OCI-LY1 (cell line): ENCODE measurements around the gene PCDHB13.
"Not testable (repeated sequence)": the region's sequence is repeated elsewhere in the genome, so short reads cannot be mapped to it uniquely, and the experiment has no call there.

Experiments
- H2AFZ ChIP-seq: fragments of 200-600 bp; sonication (generic), shearing (Covaris generic); 2 replicates; pipeline ENCODE4 v1.6.0; 2014; ENCODE audit warnings: antibody characterized with exemption, mild to moderate bottlenecking, low read length
- H3F3A ChIP-seq: fragments of 200-600 bp; sonication (generic), shearing (Covaris generic); 2 replicates; pipeline ENCODE4 v1.6.0; 2014; ENCODE audit warnings: mild to moderate bottlenecking, antibody characterized with exemption, low read length, moderate library complexity; ENCODE audit not compliant: insufficient read depth
- H3K27ac ChIP-seq: fragments of 200-600 bp; sonication (generic); 2 replicates; pipeline ENCODE4 v1.5.1; 2014; ENCODE audit warnings: low read length, mixed run types, mild to moderate bottlenecking, low read depth; ENCODE audit not compliant: poor library complexity, severe bottlenecking
- H3K27me3 ChIP-seq: fragments of 200-600 bp; sonication (generic); 2 replicates; pipeline ENCODE4 v1.6.0; 2014; ENCODE audit warnings: antibody characterized with exemption, mild to moderate bottlenecking, low read length, moderate library complexity; ENCODE audit not compliant: insufficient read depth
- H3K36me3 ChIP-seq: fragments of 200-600 bp; sonication (generic); 2 replicates; pipeline ENCODE4 v1.6.1; 2014; ENCODE audit warnings: mild to moderate bottlenecking, antibody characterized with exemption, low read length, moderate library complexity, mixed read lengths; ENCODE audit not compliant: insufficient read depth
- H3K4me1 ChIP-seq: fragments of 200-600 bp; sonication (generic); 2 replicates; pipeline ENCODE4 v1.5.1; 2014; ENCODE audit warnings: mild to moderate bottlenecking, low read length, moderate library complexity; ENCODE audit not compliant: insufficient read depth, severe bottlenecking
- H3K4me2 ChIP-seq: fragments of 200-600 bp; sonication (generic), shearing (Covaris generic); 2 replicates; pipeline ENCODE4 v1.6.1; 2014; ENCODE audit warnings: low read length
- H3K4me3 ChIP-seq: fragments of 200-600 bp; sonication (generic); 2 replicates; pipeline ENCODE4 v1.5.1; 2014; ENCODE audit warnings: low read length, low read depth, mild to moderate bottlenecking, mixed read lengths; ENCODE audit not compliant: poor library complexity, severe bottlenecking
- H3K79me2 ChIP-seq: fragments of 200-600 bp; shearing (Covaris generic); 2 replicates; pipeline ENCODE4 v1.6.1; 2016; ENCODE audit warnings: mixed run types, low read length, mixed read lengths; ENCODE audit not compliant: insufficient read depth
- H3K9ac ChIP-seq: fragments of 200-600 bp; sonication (generic), shearing (Covaris generic); 2 replicates; pipeline ENCODE4 v1.6.1; 2014; ENCODE audit warnings: mild to moderate bottlenecking, low read length, mixed read lengths
- H3K9me2 ChIP-seq: fragments of 200-600 bp; sonication (generic), shearing (Covaris generic); 2 replicates; pipeline ENCODE4 v1.6.1; 2014; ENCODE audit warnings: low read depth, mild to moderate bottlenecking, low read length, mixed read lengths
- H3K9me3 ChIP-seq: fragments of 200-600 bp; shearing (Covaris generic); 2 replicates; pipeline ENCODE4 v1.6.1; 2014; ENCODE audit warnings: low read length, mixed read lengths
- H4K20me1 ChIP-seq: fragments of 200-600 bp; sonication (generic), shearing (Covaris generic); 2 replicates; pipeline ENCODE4 v1.6.0; 2016; ENCODE audit warnings: mild to moderate bottlenecking, low read length; ENCODE audit not compliant: insufficient read depth
- CTCF ChIP-seq: fragments of 200-600 bp; sonication (generic), shearing (Covaris generic); IDR thresholded peaks from 2 replicates; pipeline ENCODE4 v1.5.1; 2017; ENCODE audit warnings: mild to moderate bottlenecking, antibody characterized with exemption, low read length, moderate library complexity, mixed read lengths
- EZH2 ChIP-seq: fragments of 200-600 bp; sonication (generic), shearing (Covaris generic); IDR thresholded peaks from 2 replicates; pipeline ENCODE4 v1.8.0; 2017; ENCODE audit warnings: borderline replicate concordance, mixed run types, mild to moderate bottlenecking, antibody characterized with exemption, low read length, moderate library complexity, mixed read lengths

PCDHB13 gene

GRCh38 chr5:141192110-141192725 is 21.5 kb upstream of the PCDHB13 start, which contains the start of gene PCDHB10:
Gene PCDHB10, plus strand, starts transcription at chr5:141192353. Its CDS starts 200 bp downstream, at chr5:141192553.
- no peaks in the 10 kb centered on the region for H3K36me3 ChIP-seq
- no peaks in the 10 kb centered on the region for H3K4me1 ChIP-seq
- no peak within 1 kb of the TSS for H3K4me3 ChIP-seq
- H4K20me1 ChIP-seq = no peaks in the 10 kb centered on the region
- H3F3A ChIP-seq = no peaks in the 10 kb centered on the region
- no peaks in the 10 kb centered on the region for H3K27me3 ChIP-seq
- TF ChIP-seq CTCF (peak; percentile 85), EZH2 (no peak)
- no peaks in the 10 kb centered on the region for H3K79me2 ChIP-seq
- H3K9me3 ChIP-seq = peaks cover 3% of the 10 kb centered on the region; the same call in 1 of the 2 replicates
- no peak within 1 kb of the TSS for H2AFZ ChIP-seq
- H3K27ac ChIP-seq = no peak within 1 kb of the TSS
- no peak within 1 kb of the TSS for H3K4me2 ChIP-seq
- H3K9ac ChIP-seq = no peak within 1 kb of the TSS
- H3K9me2 ChIP-seq = no peaks in the 10 kb centered on the region

GRCh38 chr5:141194332-141194731 is 19.4 kb upstream of the PCDHB13 start:
- not testable (repeated sequence) for H3K79me2 ChIP-seq, H3K9me3 ChIP-seq, H3F3A ChIP-seq

GRCh38 chr5:141196363-141196762 is 17.4 kb upstream of the PCDHB13 start:
- Histone ChIP-seq H3F3A (no peaks in the 10 kb centered on the region), H2AFZ (no peak overlapping the region), H3K27me3 (no peaks in the 10 kb centered on the region), H3K79me2 (no peaks in the 10 kb centered on the region), H3K9me2 (no peaks in the 10 kb centered on the region), H3K9me3 (peaks cover 3% of the 10 kb centered on the region), H3K36me3 (no peaks in the 10 kb centered on the region), H4K20me1 (no peaks in the 10 kb centered on the region), H3K27ac (no peak overlapping the region), H3K4me2 (no peak overlapping the region), H3K4me3 (no peak overlapping the region), H3K4me1 (no peaks in the 10 kb centered on the region), H3K9ac (no peak overlapping the region)
- TF ChIP-seq EZH2 (no peak), CTCF (no peak)

More at GRCh38 chr5:141194332-141194731, 19.4 kb upstream of the PCDHB13 start:
- not testable (repeated sequence) for H3K9me2 ChIP-seq, H3K27me3 ChIP-seq, H3K4me2 ChIP-seq, H3K27ac ChIP-seq, H3K4me1 ChIP-seq, H4K20me1 ChIP-seq, H3K36me3 ChIP-seq, H3K4me3 ChIP-seq, H3K9ac ChIP-seq, H2AFZ ChIP-seq
